ENCODE results near the gene PDZRN4.

GRCh38 chr12:41527534-41528116 lies 339.5 kb downstream of the PDZRN4 start:
- TF ChIP-seq POLR2A (IDR thresholded peaks at IDR 0.05) = no peak
- TF ChIP-seq, protein P1, sequence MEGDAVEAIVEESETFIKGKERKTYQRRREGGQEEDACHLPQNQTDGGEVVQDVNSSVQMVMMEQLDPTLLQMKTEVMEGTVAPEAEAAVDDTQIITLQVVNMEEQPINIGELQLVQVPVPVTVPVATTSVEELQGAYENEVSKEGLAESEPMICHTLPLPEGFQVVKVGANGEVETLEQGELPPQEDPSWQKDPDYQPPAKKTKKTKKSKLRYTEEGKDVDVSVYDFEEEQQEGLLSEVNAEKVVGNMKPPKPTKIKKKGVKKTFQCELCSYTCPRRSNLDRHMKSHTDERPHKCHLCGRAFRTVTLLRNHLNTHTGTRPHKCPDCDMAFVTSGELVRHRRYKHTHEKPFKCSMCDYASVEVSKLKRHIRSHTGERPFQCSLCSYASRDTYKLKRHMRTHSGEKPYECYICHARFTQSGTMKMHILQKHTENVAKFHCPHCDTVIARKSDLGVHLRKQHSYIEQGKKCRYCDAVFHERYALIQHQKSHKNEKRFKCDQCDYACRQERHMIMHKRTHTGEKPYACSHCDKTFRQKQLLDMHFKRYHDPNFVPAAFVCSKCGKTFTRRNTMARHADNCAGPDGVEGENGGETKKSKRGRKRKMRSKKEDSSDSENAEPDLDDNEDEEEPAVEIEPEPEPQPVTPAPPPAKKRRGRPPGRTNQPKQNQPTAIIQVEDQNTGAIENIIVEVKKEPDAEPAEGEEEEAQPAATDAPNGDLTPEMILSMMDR (IDR thresholded peaks at IDR 0.05) = no peak
